ENCODE measurements around the gene PHF21B. TPM values are rescaled to one million over a fixed set of nuclear protein-coding genes. Genes with fewer than 3 reads are reported as not detected.

PHF21B gene
- total RNA-seq, 1 donor from 2014 or later = 0.21 TPM

DNA sequence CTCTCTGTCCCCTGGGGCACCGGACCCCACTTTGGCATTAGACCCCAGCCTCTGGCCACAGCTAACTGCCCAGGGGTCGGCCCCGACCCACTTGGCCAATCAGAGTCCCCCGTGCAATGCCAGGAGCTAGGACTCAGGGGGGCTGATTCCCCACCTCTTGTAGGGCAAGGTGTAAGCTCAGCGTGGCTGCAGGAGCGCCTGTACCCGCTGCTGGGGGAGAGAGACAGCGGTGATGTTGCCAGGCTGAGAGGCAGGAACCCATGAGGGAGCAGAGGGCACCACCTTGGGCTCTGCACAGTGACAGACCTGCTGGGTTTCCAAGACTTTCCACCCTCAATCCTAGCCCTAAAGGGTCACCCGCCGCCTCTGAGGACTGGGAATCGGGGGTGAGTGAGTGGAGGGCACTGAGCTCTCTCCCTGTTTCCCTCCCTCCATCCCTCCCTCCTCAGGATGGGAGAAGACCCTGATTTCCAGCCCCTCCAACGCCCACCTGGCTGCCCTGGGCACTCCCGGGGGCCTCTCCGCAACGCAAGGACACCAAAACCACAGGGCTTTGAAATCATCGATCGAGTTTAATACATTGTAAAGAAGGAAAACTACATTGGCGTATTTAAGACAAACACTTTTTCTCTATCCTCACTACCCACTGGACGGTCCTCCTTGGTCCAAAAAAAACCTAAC lies 129.1 kb downstream of the PHF21B start:
- Mint-ChIP-seq H3K27ac (no peak overlapping the region), H3K9me3 (peaks cover 5% of the 10 kb centered on the region), H3K36me3 (ENCODE audit: low read depth) (no peaks in the 10 kb centered on the region), H3K4me1 (ENCODE audit: low read depth) (no peaks in the 10 kb centered on the region), H3K4me3 (no peak overlapping the region), H3K27me3 (ENCODE audit: insufficient read depth) (no peaks in the 10 kb centered on the region)
- no peak for DNase-seq (ENCODE audit: low spot score)
- intact Hi-C loops (cut with micrococcal nuclease) = no loop called here

DNA sequence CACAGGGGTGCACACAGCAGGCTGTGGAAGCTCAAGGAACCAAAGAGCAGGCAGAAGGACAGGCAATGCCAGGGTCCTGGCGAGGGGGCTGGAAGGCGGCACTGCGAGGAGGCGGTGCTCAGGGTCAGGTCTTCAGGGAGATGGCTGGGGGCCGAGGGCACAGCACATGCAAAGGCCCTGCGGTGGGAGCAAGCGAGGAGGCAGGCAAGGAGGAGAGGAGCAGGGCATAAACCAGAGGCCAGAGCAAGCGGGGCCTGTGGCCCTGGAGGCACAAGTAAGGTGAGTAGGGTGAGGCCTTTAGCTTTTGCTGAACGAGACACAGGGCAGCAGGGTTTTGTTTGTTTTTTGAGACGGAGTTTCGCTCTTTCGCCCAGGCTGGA lies 130.5 kb downstream of the PHF21B start:
- no peak overlapping the region for H3K4me3 Mint-ChIP-seq
- no peaks in the 10 kb centered on the region for H3K36me3 Mint-ChIP-seq (ENCODE audit: low read depth)
- no peak overlapping the region for H3K27ac Mint-ChIP-seq
- no peaks in the 10 kb centered on the region for H3K27me3 Mint-ChIP-seq (ENCODE audit: insufficient read depth)
- peaks cover 5% of the 10 kb centered on the region for H3K9me3 Mint-ChIP-seq
- no peak for DNase-seq (ENCODE audit: low spot score)
- no peaks in the 10 kb centered on the region for H3K4me1 Mint-ChIP-seq (ENCODE audit: low read depth)
- intact Hi-C loops (cut with micrococcal nuclease) = no loop called here

DNA sequence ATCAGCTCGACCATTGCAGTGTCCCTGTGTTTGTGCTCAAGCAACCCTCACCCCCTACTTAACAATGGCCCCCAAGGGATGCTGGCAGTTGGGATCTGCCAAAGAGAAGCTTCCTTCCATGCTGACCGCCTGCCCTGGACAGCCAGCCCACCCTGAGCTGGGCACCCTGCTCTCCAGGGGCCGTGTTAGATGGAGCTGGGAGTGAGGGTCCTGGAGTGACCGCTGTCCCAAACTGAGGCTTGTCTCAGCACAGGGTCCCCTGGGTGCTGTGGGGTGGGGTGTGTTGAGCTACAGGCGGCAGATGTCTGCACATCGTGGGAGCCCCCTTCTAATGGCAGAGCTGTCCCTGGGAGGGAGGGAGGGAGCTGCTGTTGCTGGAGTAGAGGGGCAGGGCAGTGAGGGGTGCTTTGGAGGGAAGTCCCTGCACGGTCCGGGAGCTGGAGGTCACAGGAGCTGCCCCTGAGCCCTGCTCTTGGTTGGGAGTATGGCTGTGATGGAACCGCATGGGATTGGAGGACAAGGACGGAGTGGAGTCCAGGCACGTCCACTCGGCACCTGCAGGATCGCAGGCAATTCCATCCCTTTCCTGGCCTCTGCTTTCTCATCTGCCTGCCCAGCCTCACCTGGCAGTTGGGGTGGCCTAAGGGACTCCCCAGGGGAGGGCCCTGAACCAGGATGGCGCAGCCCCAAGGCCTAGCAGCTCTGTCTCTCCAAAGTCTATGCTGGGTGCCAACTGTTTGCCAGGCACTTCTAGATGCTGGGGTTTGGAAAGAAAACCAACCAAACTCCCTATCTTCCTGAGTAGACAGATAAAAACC lies 131.1 kb downstream of the PHF21B start:
- Mint-ChIP-seq H3K4me3 (no peak overlapping the region), H3K9me3 (peaks cover 5% of the 10 kb centered on the region), H3K4me1 (ENCODE audit: low read depth) (no peaks in the 10 kb centered on the region), H3K27ac (no peak overlapping the region), H3K27me3 (ENCODE audit: insufficient read depth) (no peaks in the 10 kb centered on the region), H3K36me3 (ENCODE audit: low read depth) (no peaks in the 10 kb centered on the region)
- no peak for DNase-seq (ENCODE audit: low spot score)
- intact Hi-C loops (cut with micrococcal nuclease) = no loop called here

DNA sequence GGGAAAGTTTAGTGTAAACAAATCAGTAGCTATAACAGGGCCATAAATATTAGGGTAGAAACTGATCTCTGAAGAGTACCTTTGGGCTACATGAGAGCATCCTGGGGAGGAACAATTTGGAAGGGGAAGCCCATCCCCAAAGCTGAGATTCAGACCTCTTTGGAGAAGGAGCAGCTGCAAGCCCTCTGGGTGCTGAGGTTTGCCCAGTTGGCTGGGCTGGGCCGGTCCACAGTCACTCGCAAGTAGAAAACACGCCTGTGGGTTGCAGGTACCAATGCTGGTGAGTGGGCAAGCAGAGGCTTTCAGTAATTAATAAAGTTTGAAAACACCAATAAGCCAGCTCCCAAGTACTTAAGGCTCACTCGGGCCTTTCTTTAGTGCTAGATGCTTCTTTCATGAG lies 132.9 kb downstream of the PHF21B start:
- H3K27ac Mint-ChIP-seq = no peak overlapping the region
- no peaks in the 10 kb centered on the region for H3K4me1 Mint-ChIP-seq (ENCODE audit: low read depth)
- intact Hi-C loops (cut with micrococcal nuclease) = no loop called here

DNA sequence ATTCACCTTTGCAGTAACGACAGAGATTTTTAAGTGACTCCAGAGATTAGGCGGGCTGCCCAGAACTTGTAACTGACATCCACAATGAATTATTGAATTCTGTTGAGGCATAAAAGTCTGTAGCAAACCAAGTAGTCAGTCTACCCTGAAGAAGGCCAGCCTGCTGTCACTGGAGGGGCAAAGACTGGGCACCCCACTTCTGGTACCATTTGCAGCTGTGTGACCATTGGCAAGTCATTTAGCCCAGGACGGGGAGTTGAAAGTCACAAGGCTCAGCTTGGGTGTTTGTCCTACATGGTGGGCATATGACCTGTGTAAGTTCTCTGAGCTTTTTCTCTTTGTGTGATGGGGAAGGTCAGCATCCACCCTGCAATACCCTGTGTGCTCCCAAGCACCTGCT lies 138.0 kb downstream of the PHF21B start:
- no peak for DNase-seq (ENCODE audit: low spot score)
- intact Hi-C loops (cut with micrococcal nuclease) = no loop called here
- Mint-ChIP-seq H3K36me3 (ENCODE audit: low read depth) (no peaks in the 10 kb centered on the region), H3K27ac (no peak overlapping the region), H3K27me3 (ENCODE audit: insufficient read depth) (no peaks in the 10 kb centered on the region), H3K4me3 (no peak overlapping the region), H3K9me3 (peaks cover 5% of the 10 kb centered on the region), H3K4me1 (ENCODE audit: low read depth) (no peaks in the 10 kb centered on the region)

More for the DNA sequence above, 132.9 kb downstream of the PHF21B start:
- no peaks in the 10 kb centered on the region for H3K27me3 Mint-ChIP-seq (ENCODE audit: insufficient read depth)
- no peak for DNase-seq (ENCODE audit: low spot score)
- H3K36me3 Mint-ChIP-seq (ENCODE audit: low read depth) = no peaks in the 10 kb centered on the region
- H3K9me3 Mint-ChIP-seq = peaks cover 5% of the 10 kb centered on the region
- H3K4me3 Mint-ChIP-seq = no peak overlapping the region

DNA sequence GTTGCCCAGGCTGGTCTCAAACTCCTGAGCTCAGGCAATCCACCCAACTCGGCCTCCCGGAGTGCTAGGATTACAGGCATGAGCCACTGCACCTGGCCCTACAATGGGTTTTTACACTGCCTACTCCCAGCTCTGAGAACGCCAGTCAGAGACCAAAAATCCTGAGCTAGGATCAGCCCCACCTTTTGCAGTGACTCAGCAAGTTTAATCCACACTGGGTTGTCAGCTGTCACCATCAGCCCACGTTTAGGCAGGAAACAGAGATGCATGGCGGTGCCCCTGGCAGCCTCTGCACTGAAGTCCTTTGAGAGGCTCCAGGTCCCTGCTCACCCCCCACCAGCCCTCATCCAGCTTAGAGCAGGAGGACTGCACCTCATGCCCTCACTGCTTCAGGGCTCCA lies 139.8 kb downstream of the PHF21B start:
- intact Hi-C loops (cut with micrococcal nuclease) = no loop called here
- no peaks in the 10 kb centered on the region for H3K27me3 Mint-ChIP-seq (ENCODE audit: insufficient read depth)
- H3K9me3 Mint-ChIP-seq = no peaks in the 10 kb centered on the region
- no peak overlapping the region for H3K4me3 Mint-ChIP-seq
- H3K27ac Mint-ChIP-seq = no peak overlapping the region
- no peak for DNase-seq (ENCODE audit: low spot score)
- no peaks in the 10 kb centered on the region for H3K4me1 Mint-ChIP-seq (ENCODE audit: low read depth)
- H3K36me3 Mint-ChIP-seq (ENCODE audit: low read depth) = no peaks in the 10 kb centered on the region

DNA sequence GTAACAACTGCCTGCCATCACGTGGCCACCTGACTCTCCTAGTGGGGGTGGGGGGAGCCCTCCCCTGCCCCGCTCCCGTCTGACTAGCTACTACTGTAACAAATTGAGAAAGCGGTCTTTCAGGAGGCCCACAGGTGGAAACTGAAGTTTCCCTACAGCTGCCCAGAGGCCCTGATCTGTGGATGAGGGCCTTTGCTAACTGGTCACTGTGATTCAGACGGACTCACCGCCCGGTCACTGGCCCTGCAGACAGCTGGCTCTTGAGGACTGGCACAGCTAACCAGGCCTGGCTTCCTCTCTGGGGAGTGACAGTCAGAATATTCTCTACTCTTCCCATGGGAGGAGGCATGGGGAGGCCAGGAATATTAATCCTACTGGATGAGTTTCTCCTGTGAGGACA lies 140.6 kb downstream of the PHF21B start:
- Mint-ChIP-seq H3K27ac (no peak overlapping the region), H3K36me3 (ENCODE audit: low read depth) (no peaks in the 10 kb centered on the region), H3K4me3 (no peak overlapping the region), H3K9me3 (no peaks in the 10 kb centered on the region), H3K27me3 (ENCODE audit: insufficient read depth) (no peaks in the 10 kb centered on the region), H3K4me1 (ENCODE audit: low read depth) (no peaks in the 10 kb centered on the region)
- DNase-seq (ENCODE audit: low spot score) = no peak
- intact Hi-C loops (cut with micrococcal nuclease) = no loop called here

DNA sequence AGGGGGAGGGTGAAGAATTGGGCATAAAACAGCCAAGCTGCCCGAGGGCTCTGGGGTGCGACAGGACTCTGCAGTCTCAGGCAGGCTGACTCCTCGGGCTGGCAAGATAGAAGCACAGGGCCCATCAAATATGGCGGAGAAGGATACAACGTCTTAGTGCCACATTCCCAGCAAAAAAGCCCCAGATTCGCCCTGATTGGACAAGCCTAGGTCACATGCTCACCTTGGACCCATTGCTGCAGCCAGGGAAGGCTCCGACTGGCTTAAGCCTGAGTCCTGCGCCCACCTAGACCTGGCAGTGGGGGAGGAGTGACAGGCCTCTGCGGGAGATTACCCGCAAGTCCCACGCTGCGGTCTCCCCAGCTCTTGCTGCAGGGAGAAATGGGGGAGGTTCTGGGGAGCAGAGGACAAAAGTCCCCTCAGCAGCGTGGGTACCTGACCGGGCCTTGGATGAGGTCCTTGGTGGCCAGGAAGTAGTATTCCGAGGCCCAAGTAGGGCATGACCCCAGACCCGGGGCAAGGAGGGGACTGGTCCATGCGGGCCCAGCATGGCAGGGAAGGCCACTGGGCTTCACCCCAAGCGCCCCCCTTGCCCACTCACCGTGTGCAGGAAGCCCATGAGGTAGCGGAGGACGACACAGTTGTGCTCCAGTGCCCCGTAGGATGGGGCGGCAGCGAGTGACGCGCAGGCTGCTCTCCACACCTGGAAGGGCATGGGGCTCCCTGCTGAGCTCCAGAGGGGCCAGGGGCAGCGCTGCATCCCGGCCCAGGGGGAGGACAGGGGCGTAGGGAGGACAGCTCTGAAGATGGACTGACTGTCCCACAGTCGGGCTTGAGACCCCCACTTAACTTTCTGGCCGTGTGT lies 144.4 kb downstream of the PHF21B start:
- Mint-ChIP-seq H3K36me3 (ENCODE audit: low read depth) (no peaks in the 10 kb centered on the region), H3K27me3 (ENCODE audit: insufficient read depth) (peaks cover under 1% of the 10 kb centered on the region), H3K4me3 (no peak overlapping the region), H3K27ac (no peak overlapping the region), H3K4me1 (ENCODE audit: low read depth) (no peaks in the 10 kb centered on the region), H3K9me3 (no peaks in the 10 kb centered on the region)
- no peak for DNase-seq (ENCODE audit: low spot score)
- intact Hi-C loops (cut with micrococcal nuclease) = no loop called here

DNA sequence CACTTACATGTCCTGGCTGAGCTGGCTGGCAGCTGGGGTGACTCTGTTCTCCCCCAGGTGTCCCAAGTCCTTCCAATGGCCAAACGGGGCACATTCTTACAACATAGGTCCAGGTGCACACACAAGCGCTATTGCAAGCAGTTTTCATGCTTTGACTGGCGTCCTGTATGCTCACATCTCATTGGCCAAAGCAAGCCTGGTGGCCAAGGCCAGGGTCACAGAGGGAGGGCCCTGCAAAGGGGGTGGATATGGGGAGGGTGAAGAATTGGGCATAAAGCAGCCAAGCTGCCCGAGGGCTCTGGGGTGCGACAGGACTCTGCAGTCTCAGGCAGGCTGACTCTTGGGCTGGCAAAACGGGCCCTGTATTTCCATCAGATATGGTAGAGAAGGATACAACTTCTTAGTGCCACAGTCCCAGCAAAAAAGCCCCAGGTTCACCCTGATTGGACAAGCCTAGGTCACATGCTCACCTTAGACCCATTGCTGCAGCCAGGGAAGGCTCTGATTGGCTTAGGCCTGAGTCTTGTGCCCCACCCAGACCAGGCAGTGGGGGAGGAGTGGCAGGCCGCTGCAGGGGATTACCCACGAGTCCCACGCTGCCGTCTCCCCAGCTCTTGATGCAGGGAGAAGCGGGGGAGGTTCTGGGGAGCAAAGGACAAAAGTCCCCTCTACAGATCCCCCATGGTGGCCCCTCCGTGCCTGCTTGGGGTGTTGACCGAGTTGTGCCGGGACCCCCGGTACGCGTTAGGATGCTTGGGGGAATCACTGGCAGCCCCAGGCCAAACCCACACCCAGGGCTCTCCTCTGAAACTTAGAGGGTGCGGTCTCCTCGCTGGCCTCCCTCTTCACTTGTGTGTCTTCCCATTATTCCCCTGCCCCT lies 146.6 kb downstream of the PHF21B start:
- Mint-ChIP-seq H3K4me1 (ENCODE audit: low read depth) (no peaks in the 10 kb centered on the region), H3K27me3 (ENCODE audit: insufficient read depth) (peaks cover 2% of the 10 kb centered on the region), H3K4me3 (no peak overlapping the region), H3K36me3 (ENCODE audit: low read depth) (no peaks in the 10 kb centered on the region), H3K27ac (no peak overlapping the region), H3K9me3 (no peaks in the 10 kb centered on the region)
- no peak for DNase-seq (ENCODE audit: low spot score)
- intact Hi-C loops (cut with micrococcal nuclease) = no loop called here

DNA sequence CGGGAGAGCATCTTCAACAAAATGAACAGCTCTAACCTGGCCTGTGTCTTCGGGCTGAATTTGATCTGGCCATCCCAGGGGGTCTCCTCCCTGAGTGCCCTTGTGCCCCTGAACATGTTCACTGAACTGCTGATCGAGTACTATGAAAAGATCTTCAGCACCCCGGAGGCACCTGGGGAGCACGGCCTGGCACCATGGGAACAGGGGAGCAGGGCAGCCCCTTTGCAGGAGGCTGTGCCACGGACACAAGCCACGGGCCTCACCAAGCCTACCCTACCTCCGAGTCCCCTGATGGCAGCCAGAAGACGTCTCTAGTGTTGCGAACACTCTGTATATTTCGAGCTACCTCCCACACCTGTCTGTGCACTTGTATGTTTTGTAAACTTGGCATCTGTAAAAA lies 147.5 kb downstream of the PHF21B start:
- Mint-ChIP-seq H3K9me3 (no peaks in the 10 kb centered on the region), H3K4me3 (no peak overlapping the region), H3K4me1 (ENCODE audit: low read depth) (no peaks in the 10 kb centered on the region), H3K36me3 (ENCODE audit: low read depth) (no peaks in the 10 kb centered on the region), H3K27ac (no peak overlapping the region), H3K27me3 (ENCODE audit: insufficient read depth) (peaks cover 2% of the 10 kb centered on the region)
- no peak for DNase-seq (ENCODE audit: low spot score)
- intact Hi-C loops (cut with micrococcal nuclease) = no loop called here

DNA sequence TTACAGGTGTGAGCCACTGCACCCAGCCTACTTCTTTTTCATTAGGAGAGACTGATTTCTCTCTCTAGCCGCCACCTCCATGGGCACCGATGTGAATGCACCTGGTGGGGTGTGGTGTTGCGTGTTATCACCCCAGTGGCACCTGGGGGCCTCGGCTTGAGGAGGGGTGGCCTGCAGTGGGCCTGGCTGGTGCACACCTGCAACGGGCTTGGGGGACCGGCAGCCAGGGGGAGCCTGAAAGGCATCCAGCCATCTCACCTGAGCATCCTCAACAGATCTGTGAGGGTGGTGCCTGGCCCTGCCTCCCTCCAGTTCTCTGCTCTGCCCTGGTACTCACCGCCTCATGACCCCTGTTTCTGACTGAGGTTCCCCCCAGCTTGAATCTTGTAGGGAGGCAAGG lies 148.6 kb downstream of the PHF21B start:
- Mint-ChIP-seq H3K27me3 (ENCODE audit: insufficient read depth) (peaks cover 2% of the 10 kb centered on the region), H3K27ac (no peak overlapping the region), H3K9me3 (no peaks in the 10 kb centered on the region), H3K36me3 (ENCODE audit: low read depth) (no peaks in the 10 kb centered on the region), H3K4me3 (no peak overlapping the region), H3K4me1 (ENCODE audit: low read depth) (no peaks in the 10 kb centered on the region)
- intact Hi-C loops (cut with micrococcal nuclease) = no loop called here
- no peak for DNase-seq (ENCODE audit: low spot score)

DNA sequence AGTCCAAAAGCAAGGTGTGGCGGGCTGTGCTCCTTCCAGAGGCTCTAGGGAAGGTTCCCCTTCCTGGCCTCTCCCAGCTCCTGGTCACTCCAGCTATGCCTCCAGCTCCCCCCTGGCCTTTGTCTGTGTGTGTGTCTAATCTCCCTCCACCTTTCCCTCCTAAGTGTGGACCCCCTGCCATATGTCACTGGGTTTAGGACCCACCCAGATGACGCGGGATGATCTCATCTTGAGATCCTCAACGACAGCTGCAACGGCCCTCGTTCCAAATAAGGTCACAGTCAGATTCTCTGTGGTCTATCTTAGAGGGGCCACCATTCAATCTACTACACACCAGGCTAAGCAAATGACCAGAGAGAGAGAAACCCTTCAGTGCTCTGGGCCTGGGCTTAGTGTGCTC lies 149.5 kb downstream of the PHF21B start:
- Mint-ChIP-seq H3K27ac (no peak overlapping the region), H3K4me1 (ENCODE audit: low read depth) (no peaks in the 10 kb centered on the region), H3K36me3 (ENCODE audit: low read depth) (no peaks in the 10 kb centered on the region), H3K4me3 (no peak overlapping the region), H3K27me3 (ENCODE audit: insufficient read depth) (peaks cover 2% of the 10 kb centered on the region), H3K9me3 (no peaks in the 10 kb centered on the region)
- DNase-seq (ENCODE audit: low spot score) = no peak
- intact Hi-C loops (cut with micrococcal nuclease) = no loop called here

Data from activated T-helper 1 cell treated with anti-CD3 and anti-CD28 coated beads, Interleukin-12 subunit alpha, Interleukin-12 subunit beta, Interleukin-2, Interleukin-4 antibody, amounts not matched to agents 30 ng/mL and 10 ng/mL and 1 ng/mL, durations not matched to agents 14 hours and 24 hours and 36 hours (primary cell).